T-cell (primary cell): ENCODE data around the gene NECTIN1. TPM values are rescaled to one million over a fixed set of nuclear protein-coding genes. Genes with fewer than 3 reads are reported as not detected.

ENCODE experiments used
- ATAC-seq, 4 experiments: fragments of 200-7000 bp in 3 of 4; fragments of 150-1000 bp in 1 of 4; cut with Tn5 transposase; replicated peaks in 1 of 4; 1 replicate in 3 of 4; 2 replicates in 1 of 4; pipeline ENCODE4 v1.10.0; 2021; ENCODE audit warnings: moderate library complexity in 3 of 4, mild to moderate bottlenecking in 2 of 4, moderate number of reproducible peaks in 1 of 4
- CTCF ChIA-PET, 2 donors: fragments of 300-600 bp; sonication (Branson Sonifier 250); formaldehyde crosslinking; loops; one replicate each; lab custom pipeline; 2022; ENCODE audit warnings: antibody characterized with exemption in 2 of 2; lab: Charles Lee
- POLR2A ChIA-PET, 2 donors: fragments of 300-600 bp; sonication (Branson Sonifier 250); formaldehyde crosslinking; loops; one replicate each; lab custom pipeline; 2022; ENCODE audit warnings: antibody characterized with exemption in 2 of 2; lab: Charles Lee
- DNase-seq, 35 experiments: peaks; one replicate each; pipeline versions ENCODE4 v3.0.0 to v3.0.0-alpha.2; 2013 to 2023
- H3K27ac ChIP-seq: one replicate; pipeline ENCODE4 v1.5.1; 2013; ENCODE audit warnings: low read length
- H3K27me3 ChIP-seq, 2 experiments: replicated peaks in 1 of 2; 1 replicate in 1 of 2; 2 replicates in 1 of 2; pipeline versions ENCODE4 v1.6.1 to v1.7.0; 2013; ENCODE audit warnings: low read length in 1 of 2, mixed read lengths in 1 of 2; ENCODE audit not compliant: control insufficient read depth in 2 of 2, insufficient read depth in 2 of 2; ENCODE audit errors: extremely low read depth in 1 of 2
- H3K36me3 ChIP-seq, 2 donors: 1 replicate in 1 of 2; 2 replicates in 1 of 2; pipeline versions ENCODE4 v1.6.1 to v1.7.0; 2013; ENCODE audit warnings: low read length in 1 of 2; ENCODE audit not compliant: control insufficient read depth in 2 of 2, insufficient read depth in 1 of 2; ENCODE audit errors: extremely low read depth in 1 of 2
- H3K4me1 ChIP-seq, 2 experiments: 1 replicate in 1 of 2; 2 replicates in 1 of 2; pipeline versions ENCODE4 v1.6.1 to v1.7.0; 2013; ENCODE audit warnings: low read length in 2 of 2, mixed read lengths in 1 of 2; ENCODE audit not compliant: insufficient read depth in 2 of 2, control insufficient read depth in 1 of 2; ENCODE audit errors: extremely low read depth in 1 of 2
- H3K4me3 ChIP-seq, 2 donors: 1 replicate in 1 of 2; 2 replicates in 1 of 2; pipeline versions ENCODE4 v1.5.1 to v1.7.0; 2013; ENCODE audit warnings: mild to moderate bottlenecking in 2 of 2, low read length in 1 of 2, moderate library complexity in 1 of 2; ENCODE audit not compliant: control insufficient read depth in 1 of 2; ENCODE audit errors: extremely low read depth in 1 of 2
- H3K9me3 ChIP-seq: 2 replicates; pipeline ENCODE4 v1.7.0; 2013
- H3K27ac Mint-ChIP-seq, 2 donors: one replicate each; pipeline ENCODE4 v1.8.0; 2020 to 2021; ENCODE audit warnings: mild to moderate bottlenecking in 2 of 2, mixed read lengths in 2 of 2
- H3K27me3 Mint-ChIP-seq, 2 donors: one replicate each; pipeline ENCODE4 v1.8.0; 2021 to 2022; ENCODE audit warnings: mixed read lengths in 2 of 2
- H3K36me3 Mint-ChIP-seq: one replicate; pipeline ENCODE4 v1.8.0; 2021; ENCODE audit warnings: mixed read lengths
- H3K4me1 Mint-ChIP-seq, 3 donors: one replicate each; pipeline ENCODE4 v1.8.0; 2020 to 2022; ENCODE audit warnings: mixed read lengths in 3 of 3, mild to moderate bottlenecking in 1 of 3
- H3K4me3 Mint-ChIP-seq, 3 donors: one replicate each; pipeline ENCODE4 v1.8.0; 2020 to 2022; ENCODE audit warnings: mild to moderate bottlenecking in 3 of 3, mixed read lengths in 3 of 3, moderate library complexity in 3 of 3
- H3K9me3 Mint-ChIP-seq, 3 donors: one replicate each; pipeline ENCODE4 v1.8.0; 2020 to 2022; ENCODE audit warnings: mixed read lengths in 3 of 3
- WGBS: methylation state at CpG from one replicate; pipeline ENCODE4 v1.1.5; 2013; ENCODE audit warnings: missing lambda C conversion rate; ENCODE audit not compliant: insufficient coverage; 5-methylcytosine and 5-hydroxymethylcytosine counted together
- total RNA-seq, 35 experiments: library from RNA in 6 of 35; stranded (reverse) in 6 of 35; fragments of 120-200 nt in 1 of 35; gene quantifications; one replicate each; pipeline versions ENCODE4 v1.2.1 to v1.2.4 and lab custom pipeline; 2013 to 2026

NECTIN1 gene
- total RNA-seq, 5 donors from 2014 or later (not counting 1 experiment from before 2014, with no cell fraction given) = 1.8 to 3.5 (median 3.1) TPM

DNA sequence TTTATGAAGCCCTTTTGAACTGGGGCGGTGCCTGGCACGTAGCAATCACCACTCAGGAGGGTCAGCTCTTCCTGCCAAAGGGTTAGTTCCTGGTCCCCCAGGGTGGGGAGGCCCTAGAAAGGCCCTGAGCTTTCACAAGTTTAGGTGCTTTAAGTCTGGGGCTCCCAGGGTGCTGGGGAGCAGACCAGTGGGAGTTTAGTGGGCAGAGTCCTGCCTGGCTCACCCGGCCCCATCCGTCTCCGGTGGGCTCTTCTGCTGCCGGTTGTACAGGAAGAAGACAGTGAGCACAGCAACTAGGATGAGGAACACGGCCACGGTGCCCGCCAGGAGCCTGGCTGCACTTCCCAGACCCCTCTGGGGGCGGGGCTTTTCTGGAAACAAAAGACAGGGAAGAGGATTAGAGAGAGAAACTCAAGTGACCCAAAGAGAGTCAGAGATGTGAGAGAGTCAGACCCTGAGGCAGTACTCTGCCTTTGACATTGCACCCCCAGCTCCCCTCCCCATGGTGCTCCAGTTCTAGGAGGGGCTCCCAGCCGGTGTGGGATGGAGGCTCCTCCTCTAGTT lies 89.3 kb downstream of the NECTIN1 start:
- Histone ChIP-seq H3K27ac (no peak overlapping the region), H3K4me3 (no peak overlapping the region), H3K4me1 (no peaks in the 10 kb centered on the region), H3K36me3 (no peaks in the 10 kb centered on the region), H3K9me3 (no peaks in the 10 kb centered on the region), H3K27me3 (peaks cover 0 to 48% of the 10 kb centered on the region in 2 experiments)
- H3K4me1 Mint-ChIP-seq = no peaks in the 10 kb centered on the region
- H3K36me3 Mint-ChIP-seq = no peaks in the 10 kb centered on the region
- no peak overlapping the region for H3K27ac Mint-ChIP-seq
- CTCF ChIA-PET = no interaction called here
- 67% methylated on average over 9 of the region's 11 CpGs for WGBS
- DNase-seq (no peak), ATAC-seq (no peak)
- no peaks in the 10 kb centered on the region for H3K9me3 Mint-ChIP-seq
- no peak overlapping the region for H3K4me3 Mint-ChIP-seq
- peaks cover 6 to 17% of the 10 kb centered on the region in 2 donors for H3K27me3 Mint-ChIP-seq
- POLR2A ChIA-PET = no interaction called here

DNA sequence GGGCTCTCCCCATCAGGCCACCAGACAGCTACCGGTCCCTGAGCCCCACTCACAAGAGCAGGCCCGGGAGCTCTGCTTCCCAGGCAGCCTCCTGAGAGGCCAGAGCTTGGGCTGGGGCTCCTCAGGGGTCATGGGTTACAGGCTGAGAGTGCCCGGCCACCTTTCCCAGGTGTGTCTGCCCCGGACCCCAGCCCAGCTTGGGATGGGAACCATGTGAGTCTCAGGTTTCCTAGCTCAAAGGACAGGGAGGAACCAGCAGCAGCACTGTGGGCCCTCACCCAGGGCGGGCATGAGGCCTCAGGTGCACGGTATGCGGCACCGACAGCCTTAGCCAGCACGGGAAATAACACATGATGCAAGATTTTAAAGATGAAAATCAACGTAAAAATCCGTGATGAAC lies 90.1 kb downstream of the NECTIN1 start:
- CTCF ChIA-PET = no interaction called here
- no peak for ATAC-seq
- H3K27ac Mint-ChIP-seq = no peak overlapping the region
- H3K36me3 Mint-ChIP-seq = no peaks in the 10 kb centered on the region
- no peaks in the 10 kb centered on the region for H3K4me1 Mint-ChIP-seq
- no peak for DNase-seq
- Histone ChIP-seq H3K27me3 (peaks cover 0 to 40% of the 10 kb centered on the region in 2 experiments), H3K4me1 (no peaks in the 10 kb centered on the region), H3K27ac (no peak overlapping the region), H3K4me3 (no peak overlapping the region), H3K36me3 (no peaks in the 10 kb centered on the region), H3K9me3 (no peaks in the 10 kb centered on the region)
- H3K9me3 Mint-ChIP-seq = no peaks in the 10 kb centered on the region
- WGBS = 74% methylated on average over 11 of the region's 11 CpGs
- POLR2A ChIA-PET = no interaction called here
- H3K27me3 Mint-ChIP-seq = peaks cover 6 to 17% of the 10 kb centered on the region in 2 donors
- H3K4me3 Mint-ChIP-seq = no peak overlapping the region

DNA sequence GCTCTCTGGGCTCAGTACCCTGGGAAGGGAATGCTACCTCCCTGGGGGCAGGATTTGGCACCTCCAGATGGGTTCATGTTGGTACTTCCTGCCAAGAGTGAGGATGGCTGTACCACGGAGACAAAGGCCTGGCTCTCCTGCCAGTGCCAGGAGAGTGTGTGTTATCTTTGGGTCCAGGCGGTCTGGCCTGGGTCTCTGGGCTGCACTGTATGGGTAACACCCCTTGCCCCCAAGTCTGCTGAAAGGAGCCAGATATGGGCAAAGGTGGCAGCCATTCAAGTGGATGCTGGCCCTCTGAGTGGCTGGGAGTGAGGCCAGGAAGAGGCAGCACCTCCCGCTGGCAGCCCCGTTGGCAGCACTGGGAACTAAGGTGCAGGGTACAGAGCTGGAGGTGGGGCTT lies 91.5 kb downstream of the NECTIN1 start:
- ChIA-PET POLR2A (no interaction called here), CTCF (interaction anchor here in 1 of 2 donors (0.6 kb wide), 1 partner anchor 14 kb away, joined by 3 read pairs; no protein-coding TSS in a partner anchor)
- Mint-ChIP-seq H3K27ac (no peak overlapping the region), H3K4me1 (no peaks in the 10 kb centered on the region), H3K4me3 (no peak overlapping the region), H3K36me3 (no peaks in the 10 kb centered on the region), H3K9me3 (no peaks in the 10 kb centered on the region), H3K27me3 (peaks cover 6 to 12% of the 10 kb centered on the region in 2 donors)
- no peak overlapping the region for H3K4me3 ChIP-seq
- no peak overlapping the region for H3K27ac ChIP-seq
- no peaks in the 10 kb centered on the region for H3K36me3 ChIP-seq
- WGBS = 68% methylated on average over 4 of the region's 4 CpGs
- H3K4me1 ChIP-seq = no peaks in the 10 kb centered on the region
- DNase-seq = no peak
- no peaks in the 10 kb centered on the region for H3K9me3 ChIP-seq
- H3K27me3 ChIP-seq = peaks cover 0 to 31% of the 10 kb centered on the region in 2 experiments
- no peak for ATAC-seq

DNA sequence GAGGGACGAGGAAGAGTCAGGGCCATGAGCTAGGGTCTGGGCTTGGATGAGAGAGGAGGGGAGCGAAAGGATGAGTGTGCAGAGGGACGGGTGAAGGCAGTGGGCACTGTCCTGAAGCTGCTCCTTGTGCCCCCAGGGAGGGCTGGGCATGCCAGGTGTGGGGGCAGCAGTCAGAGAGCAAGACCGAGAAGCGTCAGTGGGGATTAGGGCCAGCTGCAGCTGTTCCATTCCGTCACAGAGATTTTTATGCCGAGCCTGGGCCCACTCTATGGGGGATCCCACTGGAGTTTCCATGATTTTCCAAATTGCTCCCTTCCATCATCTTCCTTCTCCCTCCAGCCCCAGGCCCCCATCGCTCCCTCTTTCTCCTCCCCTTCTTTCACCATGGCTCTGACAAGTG lies 93.2 kb downstream of the NECTIN1 start:
- H3K36me3 ChIP-seq = no peaks in the 10 kb centered on the region
- CTCF ChIA-PET = no interaction called here
- H3K4me3 ChIP-seq = no peak overlapping the region
- no peaks in the 10 kb centered on the region for H3K4me1 ChIP-seq
- POLR2A ChIA-PET = interaction anchor here in 1 of 2 donors (0.5 kb wide), 1 partner anchor 556 kb away, joined by 3 read pairs; no protein-coding TSS in a partner anchor
- no peaks in the 10 kb centered on the region for H3K4me1 Mint-ChIP-seq
- 86% methylated on average over 7 of the region's 8 CpGs for WGBS
- H3K27ac Mint-ChIP-seq = no peak overlapping the region
- H3K27ac ChIP-seq = no peak overlapping the region
- peaks cover 0 to 21% of the 10 kb centered on the region in 2 experiments for H3K27me3 ChIP-seq
- no peaks in the 10 kb centered on the region for H3K9me3 Mint-ChIP-seq
- peaks cover 3 to 7% of the 10 kb centered on the region in 2 donors for H3K27me3 Mint-ChIP-seq
- ATAC-seq (no peak), DNase-seq (no peak)
- no peaks in the 10 kb centered on the region for H3K9me3 ChIP-seq
- H3K4me3 Mint-ChIP-seq = no peak overlapping the region
- H3K36me3 Mint-ChIP-seq = no peaks in the 10 kb centered on the region

DNA sequence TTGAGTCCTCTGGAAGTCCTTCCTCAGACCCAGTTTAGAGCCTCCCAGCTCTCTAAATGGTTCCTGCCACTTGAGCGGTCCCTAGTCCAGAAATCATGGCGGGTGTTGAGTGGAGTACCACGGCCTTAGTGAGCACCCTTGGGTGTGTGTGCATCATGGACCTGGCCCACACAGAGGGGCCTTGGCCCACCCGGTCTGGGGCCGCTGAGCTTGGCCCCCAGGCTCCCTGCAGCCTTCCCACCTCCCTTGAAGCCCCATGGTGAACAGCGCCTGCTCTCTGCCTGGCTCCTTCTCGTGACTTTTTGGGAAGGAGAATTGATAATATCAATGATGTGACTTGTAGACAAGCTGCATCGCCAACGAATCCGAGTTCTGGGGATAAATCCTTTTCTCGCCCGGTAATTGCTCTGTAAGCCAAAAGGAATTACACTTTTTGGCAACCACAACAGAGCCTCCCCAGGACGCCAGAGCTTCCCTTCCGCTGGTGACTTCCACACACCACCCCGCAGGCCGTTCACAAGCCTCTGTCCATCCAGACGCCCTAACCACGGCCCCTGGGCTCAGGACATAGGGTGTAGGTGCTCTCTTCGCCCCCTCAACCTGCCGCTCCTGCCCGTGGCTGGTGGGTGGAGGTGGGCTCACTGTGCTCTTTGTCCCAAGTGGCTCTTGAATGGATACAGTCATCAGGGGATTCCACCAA lies 93.8 kb downstream of the NECTIN1 start:
- H3K9me3 ChIP-seq = no peaks in the 10 kb centered on the region
- CTCF ChIA-PET = no interaction called here

DNA sequence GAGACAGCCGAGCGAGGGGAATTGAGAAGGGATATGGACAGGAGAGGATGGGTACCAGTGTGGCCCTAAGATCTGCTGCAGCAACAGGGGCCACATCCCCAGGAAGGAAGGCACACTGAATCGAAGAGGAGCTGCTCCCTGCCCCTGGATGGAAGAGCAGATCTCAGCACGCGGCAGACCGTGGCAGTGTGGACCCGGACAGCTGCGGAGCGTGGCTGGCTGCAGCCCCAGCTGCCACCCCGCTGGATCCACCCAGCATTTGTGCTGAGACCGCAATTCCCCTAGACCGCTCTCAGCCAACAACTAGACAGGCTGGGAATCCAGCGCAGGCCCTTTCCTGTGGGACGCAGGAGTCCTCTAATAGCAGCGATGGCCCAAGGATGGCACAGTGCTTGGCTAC lies 94.7 kb downstream of the NECTIN1 start:
- Mint-ChIP-seq H3K9me3 (no peaks in the 10 kb centered on the region), H3K36me3 (no peaks in the 10 kb centered on the region), H3K27ac (no peak overlapping the region), H3K4me3 (no peak overlapping the region), H3K27me3 (peaks cover under 1 to 7% of the 10 kb centered on the region in 2 donors), H3K4me1 (no peaks in the 10 kb centered on the region)
- WGBS = 94% methylated on average over 13 of the region's 15 CpGs
- Histone ChIP-seq H3K36me3 (no peaks in the 10 kb centered on the region), H3K9me3 (no peaks in the 10 kb centered on the region), H3K27ac (no peak overlapping the region), H3K4me1 (no peaks in the 10 kb centered on the region), H3K4me3 (no peak overlapping the region), H3K27me3 (peaks cover 0 to 13% of the 10 kb centered on the region in 2 experiments)
- DNase-seq (no peak), ATAC-seq (no peak)
- CTCF ChIA-PET = no interaction called here
- POLR2A ChIA-PET = no interaction called here

More for the DNA sequence above, 93.8 kb downstream of the NECTIN1 start:
- Histone ChIP-seq H3K36me3 (no peaks in the 10 kb centered on the region), H3K27ac (no peak overlapping the region), H3K27me3 (peaks cover 0 to 17% of the 10 kb centered on the region in 2 experiments), H3K4me1 (no peaks in the 10 kb centered on the region), H3K4me3 (no peak overlapping the region)
- Mint-ChIP-seq H3K36me3 (no peaks in the 10 kb centered on the region), H3K4me1 (no peaks in the 10 kb centered on the region), H3K4me3 (no peak overlapping the region), H3K27me3 (peaks cover 3 to 9% of the 10 kb centered on the region in 2 donors), H3K27ac (no peak overlapping the region), H3K9me3 (no peaks in the 10 kb centered on the region)
- ATAC-seq (no peak), DNase-seq (no peak)
- WGBS = 88% methylated on average over 9 of the region's 21 CpGs
- POLR2A ChIA-PET = interaction anchor here in 1 of 2 donors (0.5 kb wide), 1 partner anchor 557 kb away, joined by 3 read pairs; no protein-coding TSS in a partner anchor
